Breast epithelium (tissue), 3 donors: ENCODE results near the gene IGSF21.

Experiments used
- POLR2A ChIP-seq: fragments of 450-650 bp; IDR thresholded peaks from one replicate; pipeline ENCODE4 v1.6.1; 2016; ENCODE audit warnings: antibody characterized with exemption, mild to moderate bottlenecking, moderate library complexity
- POLR2AphosphoS5 ChIP-seq, 3 donors: sonication (generic); formaldehyde crosslinking; IDR thresholded peaks; one replicate each; pipeline ENCODE4 v1.6.1; 2017; ENCODE audit warnings: antibody characterized with exemption in 3 of 3
- TF ChIP-seq, protein P1 (sequence below), 3 donors: fragments of 450-650 bp; IDR thresholded peaks; one replicate each; pipeline ENCODE4 v1.5.1; 2016 to 2017; ENCODE audit warnings: antibody characterized with exemption in 3 of 3, mild to moderate bottlenecking in 3 of 3, moderate library complexity in 3 of 3

DNA sequence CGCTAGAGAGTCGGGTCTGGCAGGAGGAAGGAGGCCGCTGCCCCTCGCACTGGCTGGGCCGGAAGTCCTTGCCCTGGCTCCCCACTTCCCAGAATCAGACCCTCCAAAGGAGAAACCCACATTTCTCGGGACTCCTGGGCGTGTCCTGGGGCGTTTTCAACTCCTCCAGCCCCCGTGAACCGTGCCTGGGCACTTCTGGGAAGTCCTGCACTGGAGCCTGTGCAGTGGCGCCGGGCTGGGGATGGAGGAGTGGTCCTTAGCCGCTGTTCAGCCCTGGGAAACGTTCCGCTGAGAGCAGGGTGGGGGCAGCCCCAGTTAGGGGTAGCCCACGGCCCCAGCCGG is 3.0 kb downstream of the IGSF21 start:
- TF ChIP-seq POLR2AphosphoS5 (IDR thresholded peaks at IDR 0.05) (no peak), POLR2A (no peak)
- TF ChIP-seq, protein P1, sequence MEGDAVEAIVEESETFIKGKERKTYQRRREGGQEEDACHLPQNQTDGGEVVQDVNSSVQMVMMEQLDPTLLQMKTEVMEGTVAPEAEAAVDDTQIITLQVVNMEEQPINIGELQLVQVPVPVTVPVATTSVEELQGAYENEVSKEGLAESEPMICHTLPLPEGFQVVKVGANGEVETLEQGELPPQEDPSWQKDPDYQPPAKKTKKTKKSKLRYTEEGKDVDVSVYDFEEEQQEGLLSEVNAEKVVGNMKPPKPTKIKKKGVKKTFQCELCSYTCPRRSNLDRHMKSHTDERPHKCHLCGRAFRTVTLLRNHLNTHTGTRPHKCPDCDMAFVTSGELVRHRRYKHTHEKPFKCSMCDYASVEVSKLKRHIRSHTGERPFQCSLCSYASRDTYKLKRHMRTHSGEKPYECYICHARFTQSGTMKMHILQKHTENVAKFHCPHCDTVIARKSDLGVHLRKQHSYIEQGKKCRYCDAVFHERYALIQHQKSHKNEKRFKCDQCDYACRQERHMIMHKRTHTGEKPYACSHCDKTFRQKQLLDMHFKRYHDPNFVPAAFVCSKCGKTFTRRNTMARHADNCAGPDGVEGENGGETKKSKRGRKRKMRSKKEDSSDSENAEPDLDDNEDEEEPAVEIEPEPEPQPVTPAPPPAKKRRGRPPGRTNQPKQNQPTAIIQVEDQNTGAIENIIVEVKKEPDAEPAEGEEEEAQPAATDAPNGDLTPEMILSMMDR (IDR thresholded peaks at IDR 0.05) = no peak
